PC-9 (cell line): ENCODE measurements around the gene GH2. TPM values are rescaled to one million over a fixed set of nuclear protein-coding genes. Genes with fewer than 3 reads are reported as not detected.
"Not testable (repeated sequence)": the region's sequence is repeated elsewhere in the genome, so short reads cannot be mapped to it uniquely, and the experiment has no call there.

Experiments used
- BruUV-seq: library from RNA; stranded (reverse); fragments of 400-500 nt; replicated peaks from 2 replicates; lab custom pipeline; 2021; lab: Mats Ljungman, UMichigan
- CTCF ChIA-PET: fragments of 300-600 bp; sonication (Branson Sonifier 250); formaldehyde crosslinking; loops from one replicate; lab custom pipeline; 2022; ENCODE audit warnings: antibody characterized with exemption; lab: Charles Lee
- POLR2A ChIA-PET: fragments of 300-600 bp; sonication (Branson Sonifier 250); formaldehyde crosslinking; loops from one replicate; lab custom pipeline; 2022; ENCODE audit warnings: antibody characterized with exemption; ENCODE audit not compliant: unreplicated experiment; lab: Charles Lee
- DNase-seq, 2 experiments: peaks; one replicate each; pipeline versions ENCODE4 v3.0.0 to v3.0.0-alpha.2; 2015 to 2022; ENCODE audit warnings: mixed read lengths in 1 of 2
- H2AFZ ChIP-seq: fragments of 200-600 bp; sonication (generic); 2 replicates; pipeline ENCODE4 v1.8.1; 2017; ENCODE audit warnings: antibody characterized with exemption
- H3F3A ChIP-seq: fragments of 200-600 bp; sonication (generic); 2 replicates; pipeline ENCODE4 v1.8.1; 2017; ENCODE audit warnings: antibody characterized with exemption, mild to moderate bottlenecking, low read depth; ENCODE audit not compliant: insufficient read depth
- H3K27ac ChIP-seq: fragments of 200-600 bp; sonication (generic); 2 replicates; pipeline ENCODE4 v1.6.1; 2016; ENCODE audit warnings: mixed run types
- H3K27me3 ChIP-seq: fragments of 200-600 bp; sonication (generic); 2 replicates; pipeline ENCODE4 v1.6.1; 2016; ENCODE audit warnings: low read depth, mixed run types; ENCODE audit not compliant: insufficient read depth
- H3K36me3 ChIP-seq: fragments of 200-600 bp; sonication (generic); 2 replicates; pipeline ENCODE4 v1.6.1; 2016; ENCODE audit warnings: low read depth, mixed run types
- H3K4me1 ChIP-seq: fragments of 200-600 bp; sonication (generic); replicated peaks from 2 replicates; pipeline ENCODE4 v1.6.1; 2016; ENCODE audit warnings: mixed run types; ENCODE audit not compliant: insufficient read depth
- H3K4me2 ChIP-seq: fragments of 200-600 bp; sonication (generic); 2 replicates; pipeline ENCODE4 v1.6.1; 2017; ENCODE audit warnings: mixed run types
- H3K4me3 ChIP-seq: fragments of 200-600 bp; sonication (generic); 2 replicates; pipeline ENCODE4 v1.6.1; 2016; ENCODE audit warnings: mixed run types
- H3K79me2 ChIP-seq: fragments of 200-600 bp; sonication (generic); 2 replicates; pipeline ENCODE4 v1.6.1; 2017; ENCODE audit warnings: low read depth, mixed run types
- H3K9me2 ChIP-seq: fragments of 200-600 bp; sonication (generic); 2 replicates; pipeline ENCODE4 v1.8.1; 2017; ENCODE audit warnings: mild to moderate bottlenecking; ENCODE audit not compliant: insufficient read depth
- H3K9me3 ChIP-seq: fragments of 200-600 bp; sonication (generic); 2 replicates; pipeline ENCODE4 v1.8.1; 2016; ENCODE audit warnings: low read depth; ENCODE audit not compliant: insufficient read depth
- H4K20me1 ChIP-seq: fragments of 200-600 bp; sonication (generic); 2 replicates; pipeline ENCODE4 v1.8.1; 2017; ENCODE audit not compliant: insufficient read depth
- EZH2 ChIP-seq: fragments of 200-600 bp; sonication (generic); IDR thresholded peaks from 2 replicates; pipeline ENCODE4 v1.8.0; 2017; ENCODE audit warnings: antibody characterized with exemption, low read depth
- intact Hi-C: fragments of 100-400 bp; cut with micrococcal nuclease; formaldehyde crosslinking; loops from one replicate; pipeline ENCODE4 v1.10.0; 2022; ENCODE audit not compliant: unreplicated experiment
- total RNA-seq: library from RNA; stranded (reverse); gene quantifications from 2 replicates; pipeline ENCODE4 v1.2.3, GENCODE V29; 2021
- TF ChIP-seq, protein P1 (sequence below): fragments of 200-600 bp; sonication (generic); conservative IDR thresholded peaks from 2 replicates; pipeline ENCODE4 v1.6.1; 2017; ENCODE audit warnings: mixed run types, antibody characterized with exemption, mild to moderate bottlenecking, moderate library complexity

Gene GH2
- total RNA-seq, 1 experiment from 2014 or later: not detected

DNA sequence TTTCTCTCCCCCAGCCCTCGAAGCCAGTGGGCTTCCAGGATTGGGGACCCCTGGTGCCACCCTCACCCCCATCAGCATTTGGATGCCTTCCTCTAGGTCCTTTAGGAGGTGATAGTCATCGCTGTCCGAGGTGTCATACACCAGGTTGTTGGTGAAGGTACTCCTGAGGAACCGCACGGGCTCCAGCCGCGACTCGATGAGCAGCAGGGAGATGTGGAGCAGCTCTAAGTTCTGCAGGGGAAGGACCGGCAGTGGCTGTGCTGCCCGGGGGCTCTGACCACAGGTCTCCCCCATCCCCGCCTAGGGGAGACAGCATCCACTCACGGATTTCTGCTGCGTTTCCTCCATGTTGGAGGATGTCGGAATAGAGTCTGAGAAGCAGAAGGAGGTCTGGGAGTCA lies 28.4 kb upstream of the GH2 start:
- Histone ChIP-seq H2AFZ (no peak overlapping the region), H3K9me2 (no peaks in the 10 kb centered on the region), H3K27ac (no peak overlapping the region), H3K79me2 (no peaks in the 10 kb centered on the region), H4K20me1 (no peaks in the 10 kb centered on the region), H3K4me2 (no peak overlapping the region), H3K9me3 (no peaks in the 10 kb centered on the region), H3K4me3 (no peak overlapping the region), H3K27me3 (peaks cover 15% of the 10 kb centered on the region; the same call in 1 of the 2 replicates), H3F3A (no peaks in the 10 kb centered on the region), H3K4me1 (0 out of 2 replicates have a peak, but pooled peaks cover 4% of the 10 kb centered on the region), H3K36me3 (no peaks in the 10 kb centered on the region)
- TF ChIP-seq, protein P1, sequence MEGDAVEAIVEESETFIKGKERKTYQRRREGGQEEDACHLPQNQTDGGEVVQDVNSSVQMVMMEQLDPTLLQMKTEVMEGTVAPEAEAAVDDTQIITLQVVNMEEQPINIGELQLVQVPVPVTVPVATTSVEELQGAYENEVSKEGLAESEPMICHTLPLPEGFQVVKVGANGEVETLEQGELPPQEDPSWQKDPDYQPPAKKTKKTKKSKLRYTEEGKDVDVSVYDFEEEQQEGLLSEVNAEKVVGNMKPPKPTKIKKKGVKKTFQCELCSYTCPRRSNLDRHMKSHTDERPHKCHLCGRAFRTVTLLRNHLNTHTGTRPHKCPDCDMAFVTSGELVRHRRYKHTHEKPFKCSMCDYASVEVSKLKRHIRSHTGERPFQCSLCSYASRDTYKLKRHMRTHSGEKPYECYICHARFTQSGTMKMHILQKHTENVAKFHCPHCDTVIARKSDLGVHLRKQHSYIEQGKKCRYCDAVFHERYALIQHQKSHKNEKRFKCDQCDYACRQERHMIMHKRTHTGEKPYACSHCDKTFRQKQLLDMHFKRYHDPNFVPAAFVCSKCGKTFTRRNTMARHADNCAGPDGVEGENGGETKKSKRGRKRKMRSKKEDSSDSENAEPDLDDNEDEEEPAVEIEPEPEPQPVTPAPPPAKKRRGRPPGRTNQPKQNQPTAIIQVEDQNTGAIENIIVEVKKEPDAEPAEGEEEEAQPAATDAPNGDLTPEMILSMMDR: no peak
- TF ChIP-seq EZH2: no peak
- BruUV-seq: no TSS peak
- intact Hi-C loops: loop anchor here (10.0 kb wide), 1 partner anchor 505 kb away; no protein-coding TSS in a partner anchor
- POLR2A ChIA-PET: no interaction called here
- CTCF ChIA-PET: no interaction called here
- no peak for DNase-seq

DNA sequence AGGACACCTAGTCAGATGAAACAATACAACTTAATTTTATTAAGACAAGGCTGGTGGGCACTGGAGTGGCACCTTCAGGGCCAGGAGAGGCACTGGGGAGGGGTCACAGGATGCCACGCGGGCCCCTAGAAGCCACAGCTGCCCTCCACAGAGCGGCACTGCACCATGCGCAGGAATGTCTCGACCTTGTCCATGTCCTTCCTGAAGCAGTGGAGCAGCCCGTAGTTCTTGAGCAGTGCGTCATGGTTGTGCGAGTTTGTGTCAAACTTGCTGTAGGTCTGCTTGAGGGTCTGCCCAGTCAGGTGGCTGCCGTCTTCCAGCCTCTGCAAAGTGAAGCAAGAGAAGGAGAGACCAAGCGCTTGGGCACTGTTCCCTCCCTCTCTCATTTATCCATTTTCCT lies 27.8 kb upstream of the GH2 start:
- H3F3A ChIP-seq, DNase-seq, H3K9me3 ChIP-seq, H4K20me1 ChIP-seq, H2AFZ ChIP-seq, H3K4me3 ChIP-seq, H3K27ac ChIP-seq, CTCF ChIA-PET, POLR2A ChIA-PET, H3K4me1 ChIP-seq, H3K36me3 ChIP-seq, H3K79me2 ChIP-seq, BruUV-seq, H3K9me2 ChIP-seq, intact Hi-C loops, H3K4me2 ChIP-seq: not testable (repeated sequence)
- peaks cover 15% of the 10 kb centered on the region; the same call in 1 of the 2 replicates for H3K27me3 ChIP-seq

DNA sequence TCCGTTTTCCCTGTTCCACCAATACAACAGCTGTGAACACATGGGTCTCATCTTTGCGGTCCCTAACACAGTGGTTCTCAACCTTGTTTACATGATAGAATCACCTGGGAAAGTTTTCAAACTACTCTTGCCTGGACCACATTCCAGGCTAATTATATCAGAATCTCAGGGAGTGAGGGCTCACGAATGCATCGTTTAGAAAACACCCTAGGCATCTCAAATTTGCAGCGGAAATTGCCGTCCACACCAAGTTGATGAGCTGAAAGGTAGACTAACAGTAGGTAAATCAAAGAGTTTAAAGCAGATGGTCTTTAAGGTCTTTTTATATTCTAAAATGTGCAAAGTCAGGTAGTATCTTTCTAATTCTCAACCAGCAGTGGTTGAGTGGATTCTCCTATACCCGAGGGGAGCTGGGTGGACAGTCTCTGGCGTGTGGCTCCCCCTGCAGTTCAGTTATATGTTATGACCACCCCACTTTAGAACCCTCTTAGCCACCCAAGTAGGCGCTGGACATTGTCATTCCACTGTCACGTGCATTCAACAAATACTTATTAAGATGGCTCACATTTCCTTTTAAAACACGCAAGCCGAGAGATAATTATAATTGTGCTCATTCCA lies 25.5 kb upstream of the GH2 start:
- H3K27me3 ChIP-seq: peaks cover 17% of the 10 kb centered on the region; the same call in 1 of the 2 replicates
- DNase-seq, H3K4me2 ChIP-seq, intact Hi-C loops, H3K4me1 ChIP-seq, H3K27ac ChIP-seq, POLR2A ChIA-PET, H3K9me3 ChIP-seq, H3F3A ChIP-seq, H3K4me3 ChIP-seq, H2AFZ ChIP-seq, H3K36me3 ChIP-seq, CTCF ChIA-PET, H3K9me2 ChIP-seq, BruUV-seq, H3K79me2 ChIP-seq, H4K20me1 ChIP-seq: not testable (repeated sequence)
- TF ChIP-seq, protein P1: 0 out of 2 replicates have a peak, but pooled peaks have one; percentile 38

DNA sequence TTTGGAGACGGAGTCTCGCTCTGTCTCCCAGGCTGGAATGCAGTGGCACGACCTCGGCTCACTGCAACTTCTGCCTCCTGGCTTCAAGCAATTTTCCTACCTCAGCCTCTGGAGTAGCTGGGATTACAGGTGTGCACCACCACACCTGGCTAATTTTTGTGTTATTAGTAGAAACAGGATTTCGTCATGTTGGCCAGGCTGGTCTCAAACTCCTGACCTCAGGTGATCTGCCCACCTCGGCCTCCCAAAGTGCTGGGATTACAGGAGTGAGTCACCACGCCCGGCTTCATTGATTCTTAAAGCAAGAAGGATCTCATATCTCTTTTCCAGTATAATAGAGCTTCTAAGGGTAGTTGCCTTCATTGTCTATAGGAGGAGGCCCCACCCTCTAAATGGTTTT lies 23.1 kb upstream of the GH2 start:
- H3K4me2 ChIP-seq, DNase-seq, intact Hi-C loops, BruUV-seq, H3K27ac ChIP-seq, H3K4me3 ChIP-seq, H3K4me1 ChIP-seq, H2AFZ ChIP-seq, H3K36me3 ChIP-seq, H3K79me2 ChIP-seq, H3K9me2 ChIP-seq, H3F3A ChIP-seq, H3K9me3 ChIP-seq, H4K20me1 ChIP-seq: not testable (repeated sequence)
- ChIA-PET CTCF (interaction anchor here (0.6 to 0.7 kb wide), 2 partner anchors 303 to 514 kb away, joined by 3 read pairs; no protein-coding TSS in a partner anchor), POLR2A (interaction anchor here (0.7 kb wide), 1 partner anchor 66 kb away, joined by 6 read pairs; no protein-coding TSS in a partner anchor)
- peaks cover 27% of the 10 kb centered on the region for H3K27me3 ChIP-seq
